Hematopoietic multipotent progenitor cell treated with erythropoietin and hydrocortisone succinate and interleukin-3 and kit ligand, for 15 days (in vitro differentiated cells): Measurements from ENCODE around the gene MINAR1.

ENCODE experiments used
- DNase-seq: peaks from one replicate; pipeline ENCODE4 v3.0.0-alpha.2; 2015; ENCODE audit warnings: low spot score

Gene MINAR1

GRCh38 chr15:79432345-79433275, 474 bp downstream of the MINAR1 start:
- no peak for DNase-seq

- DNase-seq = no peak
Observed at GRCh38 chr15:79433276-79433990, 1.3 kb downstream of the MINAR1 start.

- no peak for DNase-seq
Observed at GRCh38 chr15:79434361-79434760, 2.2 kb downstream of the MINAR1 start.

- DNase-seq = no peak
Observed at GRCh38 chr15:79436037-79436780, 4.1 kb downstream of the MINAR1 start.

- DNase-seq = no peak
Observed at GRCh38 chr15:79437275-79438000, 5.3 kb downstream of the MINAR1 start.

DNA sequence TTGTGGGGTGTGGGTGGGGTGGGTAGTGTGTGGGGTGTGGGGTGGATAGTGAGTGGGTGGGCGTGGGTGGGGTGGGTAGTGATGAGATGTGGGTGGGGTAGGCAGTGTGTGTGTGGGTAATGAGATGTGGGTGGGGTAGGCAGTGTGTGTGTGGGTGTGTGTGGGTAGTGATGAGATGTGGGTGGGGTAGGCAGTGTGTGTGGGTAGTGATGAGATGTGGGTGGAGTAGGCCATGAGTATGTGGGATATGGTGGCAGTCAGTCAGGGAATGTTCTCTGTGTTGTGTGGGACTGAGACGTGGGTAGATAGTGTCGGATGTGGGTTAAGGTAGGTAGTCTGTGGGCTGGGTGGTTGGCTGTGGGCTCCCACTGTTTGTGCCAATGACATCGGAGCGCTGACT, 7.1 kb downstream of the MINAR1 start:
- no peak for DNase-seq

DNA sequence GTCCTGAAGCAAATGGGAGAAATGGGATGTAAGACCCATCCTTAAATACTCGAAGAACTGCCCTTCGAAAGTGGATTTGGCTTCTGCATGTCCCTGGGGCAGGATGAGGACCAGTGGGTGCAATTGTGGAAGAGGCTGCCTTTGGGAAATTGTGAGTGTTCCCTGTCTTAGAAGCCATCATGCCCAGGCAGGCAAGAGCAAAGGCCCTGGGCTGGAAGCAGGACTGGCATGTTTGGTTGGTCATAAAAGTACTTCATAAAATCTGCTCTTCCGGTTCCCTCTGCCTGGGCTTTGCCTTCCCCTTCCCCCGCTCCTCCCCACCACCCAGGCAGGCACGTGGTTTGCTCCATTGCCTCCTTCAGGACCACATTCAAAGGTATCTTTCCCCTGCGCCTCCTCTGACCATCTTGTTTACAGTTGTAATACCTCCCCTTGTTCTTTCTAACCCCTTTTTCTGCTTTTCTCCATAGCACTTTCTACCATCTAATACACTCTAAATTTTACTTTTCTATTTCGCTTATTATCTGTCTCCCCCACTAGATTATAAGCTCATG, 8.3 kb downstream of the MINAR1 start:
- no peak for DNase-seq

DNA sequence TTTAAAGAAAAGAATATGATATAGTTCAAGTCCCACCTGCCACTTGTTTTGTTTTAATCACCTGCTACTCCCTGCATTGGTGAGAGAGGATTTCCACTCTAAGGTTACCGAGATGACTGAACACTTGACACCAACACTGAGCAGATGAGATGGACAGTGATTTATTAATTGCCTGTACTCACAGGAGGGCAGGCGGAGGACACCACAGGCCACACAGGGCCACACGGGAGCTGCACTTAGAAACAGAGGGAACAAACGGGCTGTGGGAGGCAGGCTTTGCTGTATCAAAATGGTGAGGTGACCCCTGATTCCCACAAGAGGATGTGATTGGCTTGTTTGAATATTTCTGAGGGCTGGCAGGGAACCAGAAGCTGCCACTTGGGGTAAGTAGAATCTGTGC, 10.8 kb downstream of the MINAR1 start:
- DNase-seq = no peak

- DNase-seq = no peak
Observed at GRCh38 chr15:79447060-79447459, 14.9 kb downstream of the MINAR1 start.

- no peak for DNase-seq
Observed at GRCh38 chr15:79450648-79451047, 18.5 kb downstream of the MINAR1 start.

GRCh38 chr15:79451361-79451999, 19.3 kb downstream of the MINAR1 start:
- DNase-seq = no peak

DNA sequence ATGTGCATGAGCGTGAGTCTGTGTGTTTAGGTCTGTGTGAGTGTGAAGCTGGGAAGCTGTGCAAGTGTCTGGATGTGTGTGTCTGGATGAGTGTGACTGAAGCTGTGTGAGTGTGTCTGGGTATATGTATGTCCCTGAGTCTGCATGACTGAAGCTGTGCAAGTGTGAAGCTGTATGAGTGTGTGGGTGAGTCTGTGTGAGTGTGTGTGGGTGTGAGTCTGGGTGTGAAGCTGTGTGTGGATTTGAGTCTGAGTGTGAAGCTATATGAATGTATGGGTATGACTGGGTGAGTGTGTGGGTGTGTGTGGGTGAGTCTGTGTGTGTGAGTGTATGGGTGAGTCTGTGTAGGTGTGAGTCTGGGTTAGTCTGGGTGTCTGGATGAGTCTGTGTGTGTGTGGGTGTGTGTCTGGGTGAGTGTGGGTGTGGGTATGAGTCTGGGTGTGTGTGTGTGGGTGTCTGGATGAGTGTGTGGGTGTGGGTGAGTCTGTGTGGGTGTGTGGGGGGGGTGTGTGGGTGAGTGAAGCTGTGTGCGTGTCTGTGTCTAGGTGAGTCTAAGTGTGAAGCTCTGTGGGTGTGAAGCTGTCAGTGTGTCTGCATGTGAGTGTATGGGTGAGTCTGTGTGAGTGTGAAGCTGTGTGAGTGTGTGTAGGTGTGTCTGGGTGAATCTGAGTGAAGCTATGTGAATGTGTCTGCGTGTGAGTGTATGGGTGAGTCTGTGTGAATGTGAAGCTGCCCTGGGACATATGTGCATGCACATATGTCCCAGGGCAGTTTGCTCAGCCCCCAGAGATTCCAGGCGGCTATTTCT, 20.3 kb downstream of the MINAR1 start:
- no peak for DNase-seq

- DNase-seq = no peak
Observed at GRCh38 chr15:79453446-79453845, 21.3 kb downstream of the MINAR1 start.

- no peak for DNase-seq
Observed at GRCh38 chr15:79454063-79454462, 21.9 kb downstream of the MINAR1 start.

GRCh38 chr15:79455361-79455760, 23.2 kb downstream of the MINAR1 start:
- no peak for DNase-seq

DNA sequence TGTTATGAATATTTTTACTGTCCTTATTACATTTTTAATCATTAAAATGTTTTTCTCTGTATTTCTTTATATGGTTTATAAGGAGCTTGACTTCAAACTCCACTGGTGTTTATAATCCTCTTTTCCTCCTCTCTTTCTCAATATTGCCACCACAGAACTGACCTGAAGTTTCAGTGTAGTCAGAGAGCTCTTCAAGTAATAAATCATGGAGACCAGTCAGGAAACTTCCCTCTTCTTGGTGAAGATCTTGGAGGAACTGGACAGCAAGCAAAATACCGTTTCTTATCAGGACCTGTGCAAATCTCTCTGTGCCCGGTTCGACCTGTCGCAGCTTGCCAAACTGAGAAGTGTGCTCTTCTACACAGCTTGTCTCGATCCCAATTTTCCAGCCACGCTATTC, 23.8 kb downstream of the MINAR1 start:
- DNase-seq = no peak

GRCh38 chr15:79458491-79458890, 26.4 kb downstream of the MINAR1 start:
- DNase-seq = no peak

DNA sequence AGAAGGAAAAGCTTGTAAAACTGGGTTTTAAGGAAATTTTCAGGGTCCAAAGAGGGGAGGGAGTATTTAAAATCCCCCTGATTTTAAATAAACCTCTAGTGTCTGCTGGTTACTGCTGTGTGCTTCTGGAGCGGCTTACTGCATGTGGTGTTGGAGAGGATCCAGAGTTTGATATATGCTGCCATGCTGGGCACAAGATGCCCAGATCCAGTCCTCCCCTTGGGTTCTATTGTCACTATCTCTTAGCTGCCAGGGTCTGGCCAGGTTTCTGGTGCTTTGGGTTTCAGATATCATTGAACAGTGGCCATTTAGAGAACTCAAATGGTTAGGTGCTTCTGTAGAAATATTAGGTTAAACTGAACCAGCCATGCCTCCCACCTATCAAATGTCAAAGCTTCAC, 27.5 kb downstream of the MINAR1 start:
- no peak for DNase-seq

DNA sequence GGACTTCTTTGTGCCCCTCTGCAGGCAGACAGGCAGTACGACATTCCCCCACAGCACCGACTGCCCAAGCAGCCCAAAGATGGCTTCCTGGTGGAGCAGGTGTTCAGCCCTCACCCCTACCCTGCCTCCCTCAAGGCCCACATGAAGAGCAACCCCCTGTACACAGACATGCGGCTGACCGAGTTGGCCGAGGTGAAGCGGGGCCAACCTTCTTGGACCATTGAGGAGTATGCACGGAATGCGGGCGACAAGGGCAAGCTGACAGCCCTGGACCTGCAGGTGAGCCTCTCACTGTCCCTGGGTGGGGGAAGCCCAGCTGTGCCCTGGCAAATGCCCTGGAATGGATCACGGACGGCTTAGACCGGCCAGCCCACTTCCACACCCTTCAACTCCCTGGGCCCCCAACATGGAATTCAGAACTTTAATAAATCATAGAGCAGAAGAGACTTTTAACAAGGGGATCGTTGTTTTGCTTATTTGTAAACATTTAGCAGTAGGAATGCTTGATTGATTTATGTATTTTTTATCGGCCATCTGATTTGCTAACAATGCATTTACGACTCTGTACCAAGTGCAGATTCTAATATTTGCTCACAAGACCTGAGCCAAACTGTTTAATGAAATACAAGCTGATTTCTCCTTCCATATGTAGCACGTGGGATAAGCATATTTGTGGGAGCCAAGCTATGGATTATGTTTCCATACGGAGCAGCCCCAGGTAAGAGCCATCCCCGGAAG, 31.1 kb downstream of the MINAR1 start:
- no peak for DNase-seq
